T-helper 1 cell treated with Interleukin-12 subunit alpha and Interleukin-12 subunit beta and Interleukin-4 antibody, amounts not matched to agents 30 ng/mL and 1 ng/mL, for 36 hours (primary cell): ENCODE data around the gene S100A9. TPM values are rescaled to one million over a fixed set of nuclear protein-coding genes. Genes with fewer than 3 reads are reported as not detected.

Experiments used
- intact Hi-C: fragments of 100-400 bp; cut with micrococcal nuclease; formaldehyde crosslinking; loops from one replicate; pipeline ENCODE4 v1.15.1; 2024
- total RNA-seq: library from RNA; stranded (reverse); gene quantifications from 2 replicates; pipeline ENCODE4 v1.2.3, GENCODE V29; 2022

Gene S100A9
- total RNA-seq, 1 donor from 2014 or later = 2.4 TPM

DNA sequence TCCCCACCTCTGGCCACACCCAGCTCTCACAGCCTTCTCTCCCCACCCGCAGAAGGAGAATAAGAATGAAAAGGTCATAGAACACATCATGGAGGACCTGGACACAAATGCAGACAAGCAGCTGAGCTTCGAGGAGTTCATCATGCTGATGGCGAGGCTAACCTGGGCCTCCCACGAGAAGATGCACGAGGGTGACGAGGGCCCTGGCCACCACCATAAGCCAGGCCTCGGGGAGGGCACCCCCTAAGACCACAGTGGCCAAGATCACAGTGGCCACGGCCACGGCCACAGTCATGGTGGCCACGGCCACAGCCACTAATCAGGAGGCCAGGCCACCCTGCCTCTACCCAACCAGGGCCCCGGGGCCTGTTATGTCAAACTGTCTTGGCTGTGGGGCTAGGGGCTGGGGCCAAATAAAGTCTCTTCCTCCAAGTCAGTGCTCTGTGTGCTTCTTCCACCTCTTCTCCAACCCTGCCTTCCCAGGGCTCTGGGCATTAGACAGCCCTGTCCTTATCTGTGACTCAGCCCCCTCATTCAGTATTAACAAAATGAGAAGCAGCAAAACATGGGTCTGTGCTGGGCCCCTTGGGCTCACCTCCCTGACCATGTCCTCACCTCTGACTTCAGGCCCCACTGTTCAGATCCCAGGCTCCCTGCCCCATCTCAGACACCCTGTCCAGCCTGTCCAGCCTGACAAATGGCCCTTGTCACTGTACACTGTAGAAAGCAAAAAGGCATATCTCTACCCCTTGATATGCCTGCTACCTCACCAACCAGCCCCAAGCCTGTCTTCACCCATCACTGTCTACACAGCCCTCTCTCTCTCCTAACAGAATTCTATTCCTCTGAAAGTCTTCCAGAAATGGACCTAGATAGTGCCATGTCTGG is 3.2 kb downstream of the S100A9 start:
- intact Hi-C loops = no loop called here

DNA sequence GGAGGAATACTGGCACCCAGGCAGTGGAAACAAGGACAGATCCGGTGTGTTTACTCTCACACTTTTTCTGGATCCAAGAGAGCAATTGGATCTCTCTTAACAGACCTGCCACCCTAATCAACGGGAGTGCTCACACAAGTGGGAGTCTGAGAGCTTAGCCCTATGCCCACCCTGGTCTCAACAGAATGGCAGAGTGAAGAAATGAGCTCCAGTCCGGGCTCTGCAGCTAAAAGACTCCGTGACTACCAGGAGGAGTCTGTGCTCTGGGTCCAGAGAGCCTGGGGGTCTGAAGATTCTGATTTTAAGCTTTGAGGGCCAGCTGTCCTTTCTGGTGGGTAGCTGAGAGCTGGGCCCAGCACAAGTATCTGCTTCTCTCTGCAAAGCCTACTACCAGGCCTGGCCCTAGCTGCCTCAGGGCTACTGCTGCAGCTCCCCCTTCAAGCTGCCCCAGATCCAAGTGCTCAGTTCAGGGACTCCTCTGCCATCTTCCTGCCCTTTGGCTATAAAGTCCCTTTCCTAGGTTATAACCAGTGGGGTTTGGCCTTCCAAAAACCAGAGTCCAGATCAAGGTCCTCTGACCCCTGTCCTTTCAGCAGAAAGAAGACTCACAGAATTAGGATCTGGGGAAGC is 3.9 kb downstream of the S100A9 start:
- intact Hi-C loops = no loop called here

DNA sequence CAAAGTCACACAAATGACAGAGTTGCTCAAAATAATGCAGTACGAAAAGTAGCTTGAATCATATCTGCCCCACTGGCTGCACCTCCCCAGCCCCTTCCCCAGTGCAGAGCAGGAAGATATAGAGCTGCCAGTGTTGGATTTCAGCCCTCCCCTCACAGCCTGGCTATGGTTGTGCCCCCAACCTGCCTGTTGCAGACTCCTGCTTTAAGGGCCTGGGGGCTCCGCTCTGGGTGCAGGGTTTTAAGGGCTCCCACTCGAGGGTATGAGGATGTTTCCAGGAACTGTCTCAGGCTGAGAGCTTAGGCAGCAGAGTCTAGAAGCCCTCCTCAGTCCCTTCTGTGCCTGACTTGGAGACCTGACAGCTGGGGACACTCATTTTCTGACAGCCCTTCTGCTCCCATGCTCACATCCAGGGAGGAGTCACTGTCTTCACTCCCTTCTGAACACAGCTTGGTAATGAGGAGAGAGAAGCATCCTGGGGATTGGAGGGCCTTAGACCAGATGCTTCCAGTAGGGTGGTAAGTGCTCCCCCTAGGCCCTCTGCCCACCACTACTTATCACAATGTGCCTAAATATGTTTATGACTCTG is 4.6 kb downstream of the S100A9 start:
- intact Hi-C loops = no loop called here

DNA sequence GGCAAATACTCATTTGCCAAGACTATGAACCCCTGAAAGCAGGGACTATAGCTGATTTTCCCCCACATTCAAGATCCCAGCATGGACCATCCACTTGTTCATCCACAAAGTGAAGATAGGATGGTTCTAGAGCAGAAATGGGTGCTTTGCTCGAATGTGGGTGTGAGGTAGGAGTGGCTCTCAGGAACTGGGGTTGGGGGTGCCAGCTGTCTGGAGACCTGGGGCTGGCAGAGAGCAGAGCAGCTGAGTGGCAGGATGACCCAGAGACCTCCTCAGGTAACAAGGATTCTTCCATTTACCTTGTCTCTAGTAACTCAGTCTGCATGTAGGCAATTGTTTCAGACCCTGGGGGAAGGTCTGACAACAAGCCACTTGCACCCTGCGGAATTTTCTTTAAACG is 6.0 kb downstream of the S100A9 start:
- intact Hi-C loops = no loop called here

DNA sequence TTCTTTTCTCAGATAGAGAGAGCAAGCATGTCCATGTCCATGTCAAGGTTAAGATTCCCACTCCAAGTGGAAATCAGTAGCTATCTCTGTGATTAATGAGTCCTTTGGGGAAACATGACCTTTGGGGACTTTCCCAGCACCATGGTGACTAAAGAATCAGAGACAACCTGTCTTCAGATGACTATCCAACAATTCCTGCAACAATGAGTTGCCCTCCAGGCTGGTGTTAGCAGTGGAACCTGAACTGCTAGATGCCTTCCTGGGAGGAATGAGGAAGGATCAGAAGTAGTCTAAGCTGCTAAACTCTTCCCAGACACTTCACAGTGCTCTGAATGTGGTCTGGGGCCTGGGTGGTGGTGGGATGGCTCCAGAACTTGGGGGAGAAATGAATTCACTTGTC is 6.5 kb downstream of the S100A9 start:
- intact Hi-C loops = no loop called here

DNA sequence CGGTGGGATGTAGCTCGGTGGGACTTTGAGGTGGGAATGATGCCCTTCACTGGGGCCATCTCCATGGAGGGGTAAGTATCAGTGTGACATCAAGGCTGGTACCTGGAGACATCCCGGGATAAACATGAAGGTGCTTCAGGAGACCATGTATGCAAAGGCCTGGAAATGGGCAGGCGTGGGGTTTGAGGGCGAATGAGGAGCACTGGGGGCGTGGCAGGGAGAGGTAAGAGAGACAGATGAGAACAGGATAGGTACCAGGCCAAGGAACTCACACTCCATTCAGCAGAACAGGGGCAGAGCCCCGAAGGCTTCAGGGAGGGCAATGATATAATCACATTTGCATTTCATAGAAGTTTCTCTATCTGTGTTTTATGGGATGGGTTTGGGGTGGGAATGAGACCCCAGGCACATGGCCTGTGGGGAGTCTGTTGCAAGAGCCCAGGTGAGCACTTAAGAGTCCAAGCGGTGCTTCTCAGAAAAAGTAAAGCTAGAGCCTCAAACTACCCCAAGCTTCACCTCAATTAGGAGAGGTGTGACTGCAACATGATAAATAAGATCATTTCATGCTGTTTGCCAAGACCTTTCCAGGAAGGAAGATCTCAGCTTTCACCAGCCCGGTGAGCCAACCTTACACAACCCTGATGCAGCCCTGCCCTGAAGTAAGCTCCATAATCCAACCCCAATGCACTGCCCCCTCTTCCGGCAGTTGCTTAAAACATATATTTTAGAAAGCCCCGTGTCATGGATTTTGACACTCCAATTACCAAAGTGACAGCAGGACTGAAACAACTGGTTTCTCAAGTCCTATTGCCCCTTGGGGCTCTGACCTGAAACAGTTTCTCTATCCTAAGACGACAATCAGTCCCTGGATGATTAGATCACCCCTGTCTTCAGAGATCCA is 7.4 kb downstream of the S100A9 start:
- intact Hi-C loops = no loop called here

DNA sequence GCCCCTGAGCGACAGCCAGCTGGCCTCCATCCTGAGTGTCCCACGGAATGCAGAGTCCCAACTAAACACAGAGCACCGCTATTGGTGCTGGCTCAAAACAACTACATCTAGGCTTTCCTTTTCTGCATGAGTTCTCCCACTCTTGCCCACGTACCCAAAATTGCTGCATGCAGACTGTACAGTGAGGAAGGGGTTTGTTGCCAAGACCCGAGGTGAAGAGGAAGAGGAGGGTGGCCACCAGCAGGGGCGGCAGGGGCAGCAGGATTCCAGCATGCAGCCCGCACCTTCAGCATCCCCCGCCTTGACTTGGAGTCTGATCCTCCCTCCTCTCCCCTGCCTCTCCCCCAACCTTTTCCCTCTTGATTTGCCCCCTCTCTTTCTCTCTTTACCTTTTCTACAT is 8.0 kb downstream of the S100A9 start:
- intact Hi-C loops = no loop called here

DNA sequence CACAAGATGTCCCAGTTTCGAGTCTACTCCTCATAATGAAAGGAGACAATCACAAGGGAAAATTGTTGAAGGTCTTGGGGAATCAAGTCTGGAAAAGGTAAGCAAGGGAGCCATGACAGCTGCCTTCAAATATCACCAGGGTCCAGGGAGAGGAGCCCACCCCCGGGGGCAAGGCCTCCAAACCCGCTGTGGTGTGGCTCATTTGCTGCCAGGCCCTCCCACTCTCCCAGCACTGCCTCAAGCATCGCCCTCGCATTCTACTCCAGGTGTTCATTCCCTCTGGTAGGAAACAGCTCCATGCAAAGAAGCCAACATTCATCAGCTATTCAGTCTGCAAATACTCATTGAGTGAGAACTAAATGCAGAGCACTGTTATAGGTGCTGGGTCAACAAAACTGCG is 8.6 kb downstream of the S100A9 start:
- intact Hi-C loops = no loop called here

DNA sequence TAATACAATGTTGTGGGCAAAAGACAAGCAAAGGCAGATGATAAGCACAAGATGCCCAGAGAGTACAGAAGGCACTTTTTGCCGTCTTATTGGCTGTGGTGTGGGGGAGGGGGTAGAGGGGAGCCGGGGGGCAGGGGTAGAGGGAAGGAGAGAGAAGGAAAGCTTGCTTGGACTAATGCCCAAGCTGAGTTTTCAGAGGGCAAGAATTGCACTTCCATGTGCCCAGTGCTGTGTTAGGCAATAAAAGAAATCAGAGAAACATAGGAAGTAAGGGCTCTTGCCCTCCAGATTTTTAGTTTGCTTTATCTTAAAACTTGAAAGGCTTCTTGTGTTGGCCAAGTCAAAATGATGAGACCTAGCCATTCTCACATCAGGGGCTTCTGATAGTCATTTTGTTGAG is 9.4 kb downstream of the S100A9 start:
- intact Hi-C loops = no loop called here

DNA sequence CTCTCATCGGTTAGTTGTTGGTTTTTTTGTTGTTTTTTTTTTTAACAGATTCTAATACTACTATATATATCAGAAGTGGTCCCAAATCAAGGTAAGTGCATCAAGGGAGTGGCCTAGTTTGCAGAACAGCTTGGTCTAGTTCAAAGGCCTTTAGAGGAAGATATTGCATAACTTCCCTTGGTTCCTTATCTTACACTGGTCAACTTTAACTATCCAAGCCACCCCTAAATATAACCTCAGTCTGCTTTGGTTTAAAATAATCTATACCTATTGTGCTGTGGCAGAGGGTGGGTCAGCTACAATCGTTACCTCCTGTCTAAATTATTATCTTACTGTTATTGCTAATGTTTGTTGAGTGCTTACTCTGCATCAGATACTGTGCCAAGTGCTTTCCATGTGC is 10.8 kb downstream of the S100A9 start:
- intact Hi-C loops = no loop called here

DNA sequence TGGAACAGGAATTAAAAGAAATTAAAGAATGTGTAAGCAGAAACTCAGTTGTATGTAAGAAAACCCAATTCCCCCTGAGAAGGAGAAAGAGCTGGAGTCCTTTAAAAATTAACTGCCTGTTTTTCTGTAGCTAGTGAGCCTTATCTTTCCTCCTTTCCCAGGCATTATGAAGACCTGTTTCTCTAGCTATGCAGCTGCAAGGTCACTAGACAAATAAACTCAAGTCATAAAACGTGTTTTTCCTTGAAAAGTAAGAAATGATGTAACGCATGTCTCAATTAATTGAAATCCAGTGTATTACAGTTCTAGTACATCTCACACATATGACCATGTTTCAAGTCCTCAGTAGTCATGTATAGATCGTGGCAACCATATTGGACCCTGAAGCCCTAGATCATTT is 12.5 kb downstream of the S100A9 start:
- intact Hi-C loops = no loop called here

DNA sequence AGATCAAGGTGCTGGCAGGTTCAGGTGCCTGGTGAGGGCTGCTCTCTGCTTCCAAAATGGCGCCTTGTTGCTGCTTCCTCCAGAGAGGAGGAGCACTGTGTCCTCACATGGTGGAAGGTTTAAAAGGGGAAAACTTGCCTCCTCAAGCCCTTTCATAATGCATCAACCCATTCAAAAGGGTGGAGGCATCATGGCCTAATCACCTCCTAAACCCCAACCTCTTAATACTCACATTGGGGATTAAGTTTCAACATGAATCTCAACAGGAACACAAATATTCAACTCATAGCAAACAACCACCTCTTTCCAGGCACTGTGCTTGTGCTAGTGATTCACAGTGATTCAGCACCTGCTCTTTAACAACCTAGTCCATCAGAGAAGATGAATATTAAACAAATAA is 13.6 kb downstream of the S100A9 start:
- intact Hi-C loops = no loop called here

DNA sequence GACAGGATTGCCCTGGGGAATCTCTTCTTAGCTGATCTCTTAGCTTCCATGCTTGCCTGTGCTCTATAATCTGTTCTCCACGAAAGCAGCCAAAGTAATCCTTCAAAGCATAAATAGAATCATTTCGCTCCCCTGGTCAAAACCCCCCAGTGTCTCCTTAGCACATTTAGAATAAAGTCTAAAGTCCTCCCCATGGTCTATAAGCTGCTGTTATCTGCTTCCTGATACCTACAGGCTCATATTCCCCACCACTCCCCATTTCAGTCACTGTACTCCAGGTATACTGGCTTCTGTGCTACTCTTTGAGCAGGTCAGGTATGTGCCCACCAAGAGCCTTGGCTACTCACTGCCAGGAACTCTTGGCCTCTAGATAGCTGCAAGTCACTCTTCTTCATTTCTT is 14.9 kb downstream of the S100A9 start:
- intact Hi-C loops = no loop called here

DNA sequence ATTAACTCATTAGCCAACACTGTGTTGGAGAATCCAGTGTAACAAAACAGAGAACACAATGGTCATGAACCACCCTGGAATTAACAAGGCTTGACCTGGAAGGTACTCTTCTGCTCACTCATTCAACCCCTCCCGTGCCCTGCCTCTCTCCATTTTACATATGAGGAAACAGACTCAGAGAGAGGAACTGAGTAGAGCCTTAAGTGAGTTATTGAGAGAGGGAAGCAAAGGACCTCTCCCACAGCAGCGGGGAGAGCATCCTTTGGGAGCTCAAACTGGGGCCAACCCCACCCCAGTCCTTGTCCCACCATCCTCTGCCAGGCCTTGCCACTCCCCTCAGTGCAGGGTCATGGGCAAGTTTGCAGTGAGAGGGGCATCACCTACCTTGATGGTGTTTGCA is 16.4 kb downstream of the S100A9 start:
- intact Hi-C loops = no loop called here

DNA sequence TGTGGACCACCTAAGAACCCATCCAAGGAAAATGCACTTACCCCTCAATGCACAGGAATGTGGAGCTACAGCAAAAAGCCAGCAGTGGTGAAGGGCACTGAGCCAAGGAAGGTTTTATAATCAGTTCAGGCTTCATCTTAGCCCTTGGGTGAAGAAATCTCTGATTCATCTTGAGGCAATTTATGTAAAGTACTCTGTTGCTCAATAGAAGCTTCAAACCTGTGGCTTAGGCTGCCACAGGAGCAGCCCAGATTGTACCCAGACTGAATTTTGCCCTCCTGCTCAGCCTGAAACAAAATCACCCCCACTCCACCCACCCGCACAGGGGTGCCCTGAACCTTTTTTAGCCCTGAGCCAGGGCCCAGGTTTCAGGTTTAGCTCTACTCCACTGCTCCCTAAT is 17.9 kb downstream of the S100A9 start, which contains the start of gene S100A12:
TSS of gene S100A12 (minus strand) at position 111 of the 400 bp plus-strand sequence. CDS start 1,029 bp downstream, outside the sequence.
- intact Hi-C loops = no loop called here

DNA sequence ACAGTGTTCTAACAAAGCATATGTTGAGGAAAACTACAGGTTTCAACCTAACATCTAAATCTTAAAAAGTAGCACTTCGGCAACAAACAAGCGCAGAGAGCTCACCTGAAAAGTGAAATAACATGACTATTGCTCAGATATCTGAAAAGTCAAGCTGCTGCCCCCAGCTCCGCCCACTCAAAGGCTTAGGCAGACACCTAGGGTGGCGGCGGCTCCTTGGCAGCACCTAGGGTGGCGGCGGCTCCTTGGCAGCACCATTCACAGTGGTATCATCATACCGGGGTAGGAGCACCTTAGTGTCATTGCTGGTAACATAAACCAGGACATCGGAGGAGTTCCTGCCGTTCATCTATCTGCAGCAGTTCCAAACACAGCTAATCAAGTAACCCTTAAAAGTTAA is 21.9 kb downstream of the S100A9 start:
- intact Hi-C loops = no loop called here

DNA sequence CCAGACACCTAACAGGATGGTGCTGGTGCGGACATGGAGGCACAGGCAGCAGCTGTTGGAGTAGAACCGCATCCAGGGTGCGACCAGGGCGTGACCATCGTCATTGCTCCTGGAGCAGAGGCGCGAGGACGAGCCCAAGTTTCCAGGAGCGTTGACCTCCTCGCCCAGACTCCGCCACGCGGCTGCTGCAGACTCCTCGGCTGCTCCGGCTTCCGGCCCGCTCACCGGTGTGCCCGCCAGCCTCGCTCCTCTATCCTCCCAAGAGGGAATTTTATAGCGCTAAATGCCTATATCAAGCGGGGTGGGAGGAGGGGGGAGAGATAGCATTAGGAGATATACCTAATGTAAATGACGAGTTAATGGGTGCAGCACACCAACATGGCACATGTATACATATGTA is 23.1 kb downstream of the S100A9 start:
- intact Hi-C loops = no loop called here

DNA sequence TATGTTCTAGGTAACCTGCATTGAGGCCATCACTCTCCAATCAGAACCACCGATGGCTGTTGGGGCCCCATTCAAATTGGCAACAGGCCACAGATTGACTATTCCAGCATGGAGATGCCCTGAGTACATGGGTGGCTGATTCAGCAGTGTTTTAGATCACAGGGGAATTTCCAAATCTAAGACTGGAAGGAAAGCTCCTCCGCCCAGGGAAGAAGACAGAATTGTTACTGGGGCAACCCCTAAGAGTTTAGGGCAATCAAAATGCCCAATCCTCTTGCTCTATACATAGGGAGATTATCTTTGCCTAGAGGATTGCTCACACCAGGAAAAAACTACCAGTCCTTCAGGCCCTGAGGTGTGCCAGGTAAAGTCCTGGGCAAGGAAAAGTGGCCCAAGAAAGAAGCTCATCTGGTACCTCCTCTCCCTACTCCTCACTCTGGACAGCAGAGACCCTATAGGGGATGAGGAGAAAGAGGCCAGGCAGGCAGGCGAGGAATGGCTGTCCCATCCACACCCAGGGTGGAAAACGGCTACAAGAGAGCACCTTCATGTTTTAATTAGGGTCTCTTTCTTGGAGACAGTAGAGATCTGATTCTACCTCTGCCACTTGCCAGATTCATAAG is 27.4 kb downstream of the S100A9 start:
- intact Hi-C loops = no loop called here

DNA sequence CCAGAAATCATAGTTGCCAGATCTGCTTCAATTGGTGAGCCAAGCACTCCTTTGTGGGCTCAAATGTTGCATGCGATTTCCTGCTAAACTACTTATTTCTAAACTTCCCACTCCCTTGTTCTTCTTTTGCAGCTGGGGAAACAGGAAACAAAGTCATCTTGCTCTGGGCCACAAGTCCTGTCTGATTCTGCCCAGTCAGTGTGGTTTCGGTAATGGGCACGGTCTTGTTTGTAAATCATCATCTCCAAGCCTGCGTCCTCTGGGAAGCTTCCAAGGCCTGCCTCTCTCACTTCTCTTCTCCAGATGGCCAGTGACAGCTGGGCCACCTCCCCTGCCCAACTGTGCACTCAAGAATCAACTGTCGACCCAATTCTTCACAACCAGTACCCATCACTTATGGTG is 28.8 kb downstream of the S100A9 start:
- intact Hi-C loops = no loop called here

DNA sequence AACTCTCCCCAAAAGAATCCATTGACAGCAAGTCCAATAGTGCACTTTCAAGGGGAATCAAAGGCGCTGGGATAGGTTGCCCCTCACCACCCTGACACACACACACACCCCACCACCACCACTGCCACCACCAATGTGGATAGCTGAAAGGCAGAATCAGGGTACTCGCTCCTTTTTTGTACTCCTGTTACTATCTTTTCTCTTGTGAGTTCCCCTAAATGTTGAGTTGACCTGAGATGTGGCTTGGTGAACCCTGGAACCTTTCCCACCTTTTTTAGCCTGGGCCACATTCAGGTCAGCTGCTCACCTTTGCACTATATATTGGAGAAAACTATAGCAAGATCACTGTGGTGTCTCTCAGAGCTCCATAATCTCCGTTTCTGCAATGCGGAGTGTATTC is 29.3 kb downstream of the S100A9 start:
- intact Hi-C loops = no loop called here

DNA sequence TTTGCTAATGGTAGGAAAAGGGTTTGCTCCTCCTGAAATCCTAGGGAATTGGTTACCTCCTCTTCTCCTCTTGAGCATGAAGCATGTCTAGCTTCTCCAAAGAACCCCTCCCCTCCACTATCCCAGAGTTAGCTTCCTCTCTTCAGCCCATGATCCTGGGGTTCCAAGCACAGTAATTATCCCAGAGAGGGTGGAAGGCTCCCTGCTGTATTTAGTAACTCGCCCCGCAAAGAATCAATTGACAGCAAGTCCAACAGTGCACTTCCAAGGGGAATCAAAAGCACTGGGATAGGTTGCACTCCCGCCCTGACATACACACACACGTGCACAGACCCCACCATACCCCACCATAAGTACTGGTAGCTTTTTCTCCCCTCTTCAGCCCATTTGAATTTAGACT is 30.1 kb downstream of the S100A9 start:
- intact Hi-C loops = no loop called here
